SU-DHL-6 (cell line): Measurements from ENCODE around the gene MCTP1.

Experiments
- H2AFZ ChIP-seq: fragments of 200-600 bp; sonication (generic); 2 replicates; pipeline ENCODE4 v1.6.1; 2014; ENCODE audit warnings: low read depth, mild to moderate bottlenecking, moderate library complexity, mixed read lengths, antibody characterized with exemption, low read length; ENCODE audit not compliant: severe bottlenecking
- H3F3A ChIP-seq: fragments of 200-600 bp; shearing (Covaris generic); 2 replicates; pipeline ENCODE4 v1.6.0; 2016; ENCODE audit warnings: antibody characterized with exemption, mild to moderate bottlenecking; ENCODE audit not compliant: insufficient read depth
- H3K27ac ChIP-seq: fragments of 200-600 bp; sonication (generic); 2 replicates; pipeline ENCODE4 v1.5.1; 2016; ENCODE audit warnings: low read depth, mild to moderate bottlenecking, low read length, moderate library complexity, mixed read lengths
- H3K27me3 ChIP-seq: fragments of 200-600 bp; sonication (generic), shearing (Covaris generic); 2 replicates; pipeline ENCODE4 v1.6.0; 2014; ENCODE audit warnings: mild to moderate bottlenecking, low read length
- H3K36me3 ChIP-seq: fragments of 200-600 bp; sonication (generic); 2 replicates; pipeline ENCODE4 v1.6.1; 2014; ENCODE audit warnings: mild to moderate bottlenecking, low read length, mixed read lengths
- H3K4me2 ChIP-seq: fragments of 300-600, 200-600 bp; shearing (Covaris generic), sonication (generic); 2 replicates; pipeline ENCODE4 v1.6.0; 2014; ENCODE audit warnings: low read length, low read depth, mild to moderate bottlenecking; ENCODE audit not compliant: poor library complexity, severe bottlenecking
- H3K4me3 ChIP-seq: fragments of 200-600 bp; sonication (generic); 2 replicates; pipeline ENCODE4 v1.5.1; 2014; ENCODE audit warnings: antibody characterized with exemption, low read length, mild to moderate bottlenecking, mixed read lengths; ENCODE audit not compliant: insufficient read depth, poor library complexity, severe bottlenecking
- H3K79me2 ChIP-seq: fragments of 200-600 bp; sonication (generic); 2 replicates; pipeline ENCODE4 v1.6.1; 2014; ENCODE audit warnings: mild to moderate bottlenecking, low read length, moderate library complexity; ENCODE audit not compliant: insufficient read depth
- H3K9ac ChIP-seq: fragments of 200-600 bp; sonication (generic); 2 replicates; pipeline ENCODE4 v1.7.0; 2014; ENCODE audit warnings: mild to moderate bottlenecking, low read length
- H3K9me2 ChIP-seq: fragments of 200-600 bp; sonication (generic); replicated peaks from 2 replicates; pipeline ENCODE4 v1.6.1; 2014; ENCODE audit warnings: low read length; ENCODE audit not compliant: insufficient read depth
- H3K9me3 ChIP-seq: fragments of 200-600 bp; sonication (generic); 2 replicates; pipeline ENCODE4 v1.6.1; 2014; ENCODE audit warnings: low read length, mixed read lengths; ENCODE audit not compliant: insufficient read depth
- H4K20me1 ChIP-seq: fragments of 200-600 bp; sonication (generic); 2 replicates; pipeline ENCODE4 v1.6.1; 2014; ENCODE audit warnings: low read depth, mild to moderate bottlenecking, antibody characterized with exemption, low read length, moderate library complexity, mixed read lengths
- EZH2phosphoT487 ChIP-seq: fragments of 200-600 bp; sonication (generic), shearing (Covaris generic); conservative IDR thresholded peaks from 2 replicates; pipeline ENCODE4 v1.6.1; 2018; ENCODE audit warnings: mild to moderate bottlenecking, antibody characterized with exemption, low read length, moderate library complexity, mixed read lengths
- TF ChIP-seq, protein P1 (sequence below): fragments of 200-600 bp; sonication (generic); IDR thresholded peaks from one replicate; pipeline ENCODE4 v1.5.1; 2017; ENCODE audit warnings: antibody characterized with exemption, mild to moderate bottlenecking, low read length, moderate library complexity; ENCODE audit not compliant: insufficient read depth, poor library complexity, severe bottlenecking

MCTP1 gene

DNA sequence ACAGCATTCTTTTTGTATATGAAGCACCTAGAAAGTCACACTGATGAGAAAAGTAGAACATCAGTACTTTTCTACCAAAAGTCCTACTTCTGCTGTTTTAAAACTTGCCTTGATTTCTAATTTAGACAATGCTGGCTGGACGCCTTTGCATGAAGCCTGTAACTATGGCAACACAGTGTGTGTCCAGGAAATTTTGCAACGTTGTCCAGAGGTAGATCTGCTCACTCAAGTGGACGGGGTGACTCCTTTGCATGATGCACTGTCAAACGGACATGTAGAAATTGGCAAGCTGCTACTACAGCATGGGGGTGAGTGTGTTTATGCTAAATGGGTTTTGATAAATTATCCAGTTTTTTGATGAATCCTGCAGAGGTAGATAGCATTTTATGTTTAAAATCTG is 592.9 kb downstream of the MCTP1 start:
- Histone ChIP-seq H3K4me2 (no peak overlapping the region), H3K27me3 (no peaks in the 10 kb centered on the region), H3K9ac (no peak overlapping the region), H3F3A (peaks cover 6% of the 10 kb centered on the region; the same call in 1 of the 2 replicates), H4K20me1 (no peaks in the 10 kb centered on the region), H2AFZ (no peak overlapping the region), H3K27ac (no peak overlapping the region), H3K9me3 (no peaks in the 10 kb centered on the region), H3K36me3 (peaks cover 39% of the 10 kb centered on the region; the same call in 1 of the 2 replicates), H3K4me3 (no peak overlapping the region), H3K9me2 (no peaks in the 10 kb centered on the region), H3K79me2 (no peaks in the 10 kb centered on the region)
- TF ChIP-seq, protein P1, sequence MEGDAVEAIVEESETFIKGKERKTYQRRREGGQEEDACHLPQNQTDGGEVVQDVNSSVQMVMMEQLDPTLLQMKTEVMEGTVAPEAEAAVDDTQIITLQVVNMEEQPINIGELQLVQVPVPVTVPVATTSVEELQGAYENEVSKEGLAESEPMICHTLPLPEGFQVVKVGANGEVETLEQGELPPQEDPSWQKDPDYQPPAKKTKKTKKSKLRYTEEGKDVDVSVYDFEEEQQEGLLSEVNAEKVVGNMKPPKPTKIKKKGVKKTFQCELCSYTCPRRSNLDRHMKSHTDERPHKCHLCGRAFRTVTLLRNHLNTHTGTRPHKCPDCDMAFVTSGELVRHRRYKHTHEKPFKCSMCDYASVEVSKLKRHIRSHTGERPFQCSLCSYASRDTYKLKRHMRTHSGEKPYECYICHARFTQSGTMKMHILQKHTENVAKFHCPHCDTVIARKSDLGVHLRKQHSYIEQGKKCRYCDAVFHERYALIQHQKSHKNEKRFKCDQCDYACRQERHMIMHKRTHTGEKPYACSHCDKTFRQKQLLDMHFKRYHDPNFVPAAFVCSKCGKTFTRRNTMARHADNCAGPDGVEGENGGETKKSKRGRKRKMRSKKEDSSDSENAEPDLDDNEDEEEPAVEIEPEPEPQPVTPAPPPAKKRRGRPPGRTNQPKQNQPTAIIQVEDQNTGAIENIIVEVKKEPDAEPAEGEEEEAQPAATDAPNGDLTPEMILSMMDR, result no peak
- no peak for TF ChIP-seq EZH2phosphoT487

DNA sequence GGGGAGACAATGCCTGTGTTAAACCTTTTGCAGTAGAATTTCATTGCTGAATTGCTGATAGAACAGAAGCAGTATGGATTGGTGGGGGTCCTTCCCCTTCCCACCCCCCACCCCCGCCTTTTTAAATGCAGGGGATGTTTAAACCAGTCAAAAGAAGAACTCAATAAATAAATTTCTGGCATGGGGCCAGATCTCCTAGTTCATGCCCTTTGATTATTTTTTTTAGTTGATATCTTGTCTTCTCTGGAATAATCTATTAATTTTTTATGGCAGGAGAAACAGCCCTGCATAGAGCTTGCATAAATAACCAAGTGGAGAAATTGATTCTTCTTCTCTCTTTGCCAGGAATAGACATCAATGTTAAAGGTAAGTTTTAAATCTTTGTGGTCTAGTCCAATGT is 593.6 kb downstream of the MCTP1 start:
- Histone ChIP-seq H3K9me3 (no peaks in the 10 kb centered on the region), H3K36me3 (peaks cover 36% of the 10 kb centered on the region; the same call in 1 of the 2 replicates), H3K9ac (no peak overlapping the region), H3K4me3 (no peak overlapping the region), H3F3A (peaks cover 6% of the 10 kb centered on the region; the same call in 1 of the 2 replicates), H3K9me2 (no peaks in the 10 kb centered on the region), H3K27ac (no peak overlapping the region), H3K79me2 (no peaks in the 10 kb centered on the region), H3K27me3 (no peaks in the 10 kb centered on the region), H3K4me2 (no peak overlapping the region), H2AFZ (no peak overlapping the region), H4K20me1 (no peaks in the 10 kb centered on the region)
- TF ChIP-seq, protein P1, result no peak
- TF ChIP-seq EZH2phosphoT487, result no peak

DNA sequence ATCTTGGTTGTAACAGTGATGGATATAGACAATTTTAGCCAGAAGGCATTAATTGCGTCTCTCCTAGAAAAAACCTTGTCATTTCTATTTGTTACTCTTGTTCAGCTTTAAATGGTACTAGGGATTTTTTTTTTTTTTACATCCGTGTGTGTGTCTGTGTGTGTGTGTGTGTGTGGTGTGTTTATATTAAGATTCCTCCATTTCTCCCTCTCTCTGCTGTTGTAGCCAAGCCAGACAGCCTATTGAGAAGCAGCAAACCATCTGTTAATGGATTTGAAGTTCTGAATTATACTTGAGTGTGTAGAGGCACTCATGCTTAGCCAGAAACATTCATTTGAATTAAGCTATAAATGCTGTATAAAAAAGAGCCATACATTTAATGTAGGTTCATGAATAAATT is 594.1 kb downstream of the MCTP1 start:
- Histone ChIP-seq H3K9ac (no peak overlapping the region), H3K27me3 (no peaks in the 10 kb centered on the region), H3K36me3 (peaks cover 40% of the 10 kb centered on the region; the same call in 1 of the 2 replicates), H3K9me2 (no peaks in the 10 kb centered on the region), H3F3A (peaks cover 6% of the 10 kb centered on the region; the same call in 1 of the 2 replicates), H2AFZ (no peak overlapping the region), H3K79me2 (no peaks in the 10 kb centered on the region), H3K4me2 (no peak overlapping the region), H3K9me3 (no peaks in the 10 kb centered on the region), H3K4me3 (no peak overlapping the region), H4K20me1 (no peaks in the 10 kb centered on the region), H3K27ac (no peak overlapping the region)
- TF ChIP-seq, protein P1, result no peak
- TF ChIP-seq EZH2phosphoT487, result no peak
